HG03439 (cell line): ENCODE results near the gene PDE8A.
"Not testable (repeated sequence)": the region's sequence is repeated elsewhere in the genome, so short reads cannot be mapped to it uniquely, and the experiment has no call there.

Experiments used
- ATAC-seq: cut with Tn5 transposase; IDR thresholded peaks from one replicate; pipeline ENCODE4 v1.9.1; 2021; ENCODE audit warnings: mild to moderate bottlenecking, moderate library complexity; ENCODE audit not compliant: unreplicated experiment

Gene PDE8A

DNA sequence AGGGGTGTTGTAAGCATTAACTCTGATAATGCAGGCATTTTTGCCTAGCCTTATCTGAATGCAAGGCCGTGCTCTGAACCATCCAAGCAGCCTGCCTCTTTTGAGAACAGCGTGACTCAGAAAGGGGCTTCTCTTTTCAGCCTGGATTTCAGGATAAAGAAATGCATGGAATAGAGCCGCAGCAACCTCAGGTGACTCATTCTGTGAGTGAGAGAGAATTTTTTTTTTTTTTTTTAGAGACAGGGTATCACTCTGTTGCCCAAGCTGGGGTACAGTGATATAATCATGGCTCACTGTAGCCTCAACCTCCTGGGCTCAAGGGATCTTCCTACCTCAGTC is 20.6 kb upstream of the PDE8A start:
- ATAC-seq = no peak

- no peak for ATAC-seq
Observed at GRCh38 chr15:84961707-84962106, 19.9 kb upstream of the PDE8A start.

DNA sequence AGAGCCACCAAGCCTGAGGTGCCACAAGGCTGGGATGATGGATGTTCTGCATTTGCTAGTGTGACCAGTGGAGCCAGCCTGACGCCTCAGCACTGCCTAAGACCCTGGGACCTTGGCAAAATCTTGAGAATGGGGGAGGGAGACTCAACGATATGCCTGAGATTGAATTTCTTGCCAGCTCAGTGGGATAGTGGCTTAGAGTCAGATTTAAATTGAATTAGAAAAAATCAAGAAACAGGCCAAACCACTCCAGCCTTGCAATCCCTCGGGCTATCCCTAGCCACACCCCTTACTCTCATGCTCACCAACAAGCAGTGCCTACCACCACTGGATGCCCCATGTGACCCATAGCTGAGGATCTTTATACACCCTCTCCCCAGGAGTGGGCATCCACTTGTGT is 18.7 kb upstream of the PDE8A start:
- no peak for ATAC-seq

DNA sequence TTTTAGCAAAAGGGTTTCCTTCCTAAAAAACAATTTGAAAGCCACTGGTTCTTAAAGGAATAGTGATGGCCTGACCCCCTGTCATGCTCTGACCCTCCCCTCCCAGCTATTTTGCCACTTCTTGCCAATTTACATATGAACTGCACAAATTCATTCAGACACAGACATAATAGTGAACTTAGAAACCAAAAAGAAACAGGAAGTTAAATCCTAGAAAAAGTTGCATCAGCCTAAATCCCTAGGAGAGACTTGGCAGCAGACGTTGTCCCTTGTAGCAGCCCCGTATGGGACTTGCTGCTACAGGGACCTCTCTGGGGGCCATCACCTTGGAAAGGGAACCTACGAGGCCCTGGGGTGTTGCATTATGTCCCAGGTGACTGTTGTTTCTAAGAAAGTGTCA is 14.3 kb upstream of the PDE8A start:
- no peak for ATAC-seq

- ATAC-seq = no peak
Observed at GRCh38 chr15:84968301-84968700, 13.4 kb upstream of the PDE8A start.

DNA sequence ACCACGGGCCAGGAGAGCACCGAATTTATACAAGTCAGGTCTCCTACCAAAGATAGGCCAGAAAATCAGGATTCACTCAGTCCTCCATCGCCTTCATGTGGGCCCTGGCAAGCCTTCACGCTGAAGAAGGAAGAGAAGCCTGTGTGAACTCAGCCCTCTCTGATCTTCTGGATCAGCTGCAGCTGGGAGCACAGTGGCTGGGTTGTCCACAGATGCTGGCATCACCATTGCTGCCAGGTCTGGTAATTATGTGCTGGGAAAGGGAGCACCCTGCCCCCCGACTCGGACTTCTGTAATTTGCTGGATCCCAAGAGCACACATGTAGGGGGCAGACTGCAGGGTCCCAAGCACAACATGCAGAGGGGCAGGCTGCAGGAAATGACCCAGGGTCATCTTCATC is 12.4 kb upstream of the PDE8A start:
- ATAC-seq = no peak

DNA sequence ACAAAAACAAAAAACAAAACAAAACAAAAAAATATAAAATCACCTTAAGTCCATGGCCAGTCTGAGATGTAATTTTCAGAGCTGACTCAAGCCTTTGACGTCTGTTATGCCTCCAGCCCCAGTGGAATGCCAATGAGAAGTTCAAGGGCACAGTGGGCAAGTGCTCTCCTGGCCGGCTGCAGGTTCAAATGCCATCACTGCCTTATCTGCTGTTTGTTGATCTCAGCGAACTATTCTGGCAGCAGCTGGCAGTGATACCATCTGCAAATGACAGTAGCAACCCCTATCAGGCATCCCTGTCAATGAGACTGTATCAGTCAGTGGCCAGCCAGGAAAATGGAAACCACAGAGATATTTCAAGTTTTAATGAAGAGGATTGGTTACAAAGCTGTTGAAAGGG is 10.8 kb upstream of the PDE8A start:
- no peak for ATAC-seq

GRCh38 chr15:84973492-84974460 is 7.9 kb upstream of the PDE8A start:
- ATAC-seq = no peak

DNA sequence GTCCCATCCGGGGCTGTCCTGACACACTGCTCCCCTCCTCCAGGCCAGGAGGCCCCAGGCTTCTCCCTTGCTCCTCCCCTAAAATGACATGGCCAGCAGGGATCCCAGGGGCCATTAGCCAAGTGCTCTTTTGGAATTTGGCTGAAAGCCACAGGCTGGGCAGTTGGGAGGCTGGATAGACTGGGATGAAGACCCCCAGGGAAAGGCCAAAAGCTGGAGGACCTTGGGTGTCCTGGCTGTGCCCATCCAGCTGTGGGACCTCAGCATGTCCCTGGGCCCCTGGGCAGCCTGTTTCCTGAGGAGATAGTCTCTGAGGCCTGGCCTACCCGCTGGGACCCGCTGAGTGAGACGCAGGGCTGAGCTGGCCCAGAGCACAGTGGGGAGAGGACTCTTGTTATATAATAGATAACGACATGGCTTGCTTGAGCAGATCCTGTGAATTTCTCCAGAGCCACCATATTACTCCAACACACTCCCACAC is 5.7 kb upstream of the PDE8A start:
- no peak for ATAC-seq

- no peak for ATAC-seq
Observed at GRCh38 chr15:84976746-84977345, 4.8 kb upstream of the PDE8A start.

- no peak for ATAC-seq
Observed at GRCh38 chr15:84979651-84980050, 2.0 kb upstream of the PDE8A start.

DNA sequence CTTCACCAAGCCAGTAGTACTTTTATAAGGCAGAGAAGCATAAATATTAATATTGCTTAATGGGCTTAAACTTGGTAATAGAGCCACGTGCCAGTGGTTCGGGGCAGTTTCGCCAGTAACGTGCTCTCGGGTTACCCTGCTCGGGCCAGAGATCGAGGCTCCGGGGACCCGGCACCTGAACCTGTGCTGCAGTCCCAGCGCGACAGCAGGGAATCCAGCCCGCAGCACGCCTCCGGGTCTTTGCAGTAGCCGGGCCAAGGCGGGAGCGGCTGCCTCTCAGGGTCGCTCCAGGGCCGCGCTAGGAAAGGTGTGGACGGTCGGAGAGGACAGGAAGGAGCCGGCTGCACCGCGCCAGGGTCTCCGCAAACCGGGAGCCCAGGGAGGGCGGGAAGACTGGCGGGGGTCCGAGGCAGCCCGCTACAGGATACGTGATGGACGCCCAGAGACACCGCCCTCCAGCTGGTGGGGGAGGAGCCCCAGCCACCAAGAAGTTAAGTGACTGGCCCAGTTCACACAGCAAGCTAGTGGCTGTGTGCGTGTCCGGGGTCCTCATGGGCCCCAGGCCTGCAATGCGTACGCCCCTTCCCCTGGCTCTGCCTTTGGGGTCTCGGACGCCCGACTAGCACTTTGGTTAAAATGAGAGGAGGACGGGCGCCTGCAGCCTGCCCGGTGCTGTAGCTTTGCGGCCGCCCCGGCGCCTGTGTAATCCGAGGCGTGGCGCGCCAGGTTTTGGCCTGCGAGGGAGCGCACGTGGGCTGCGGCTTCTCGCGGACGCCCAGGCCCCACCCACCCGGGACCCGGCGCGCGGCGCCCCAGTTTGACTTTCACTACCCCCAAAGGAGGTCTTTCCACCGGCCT is 1.2 kb upstream of the PDE8A start:
- peak; percentile 55 for ATAC-seq

DNA sequence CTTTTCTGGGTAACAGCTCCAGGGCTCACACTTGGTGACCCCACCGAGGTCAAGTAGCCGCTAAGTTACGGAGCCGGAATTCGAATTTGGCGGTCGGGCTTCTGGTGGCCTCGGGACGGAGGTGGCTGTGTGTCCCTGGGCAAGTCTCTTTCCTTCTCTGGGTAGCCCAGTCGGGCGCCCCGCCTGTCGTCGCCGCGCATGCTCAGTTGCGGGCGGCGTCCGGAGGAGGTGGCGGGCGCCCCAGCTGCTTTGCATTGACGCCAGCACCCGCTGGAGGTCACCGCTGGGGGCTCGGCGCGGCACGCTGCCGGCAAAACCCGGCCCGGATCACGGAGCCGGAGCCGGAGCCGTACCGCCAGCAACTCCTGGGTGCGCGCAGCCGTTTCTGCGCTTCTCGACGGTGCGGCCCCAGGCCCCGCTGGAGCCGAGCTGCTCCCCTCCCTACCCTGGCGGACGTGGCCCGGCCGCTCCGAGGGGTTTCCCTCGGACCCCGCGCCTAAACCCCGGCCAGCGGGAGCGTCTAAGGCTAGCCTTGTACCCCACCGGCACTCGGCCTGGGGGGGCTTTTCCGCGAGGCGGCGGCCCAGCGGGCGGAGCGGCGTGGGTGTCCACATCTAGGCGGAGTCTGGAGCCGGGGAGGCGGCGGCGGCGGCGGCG is 474 bp upstream of the PDE8A start:
- ATAC-seq = peak; percentile 69

DNA sequence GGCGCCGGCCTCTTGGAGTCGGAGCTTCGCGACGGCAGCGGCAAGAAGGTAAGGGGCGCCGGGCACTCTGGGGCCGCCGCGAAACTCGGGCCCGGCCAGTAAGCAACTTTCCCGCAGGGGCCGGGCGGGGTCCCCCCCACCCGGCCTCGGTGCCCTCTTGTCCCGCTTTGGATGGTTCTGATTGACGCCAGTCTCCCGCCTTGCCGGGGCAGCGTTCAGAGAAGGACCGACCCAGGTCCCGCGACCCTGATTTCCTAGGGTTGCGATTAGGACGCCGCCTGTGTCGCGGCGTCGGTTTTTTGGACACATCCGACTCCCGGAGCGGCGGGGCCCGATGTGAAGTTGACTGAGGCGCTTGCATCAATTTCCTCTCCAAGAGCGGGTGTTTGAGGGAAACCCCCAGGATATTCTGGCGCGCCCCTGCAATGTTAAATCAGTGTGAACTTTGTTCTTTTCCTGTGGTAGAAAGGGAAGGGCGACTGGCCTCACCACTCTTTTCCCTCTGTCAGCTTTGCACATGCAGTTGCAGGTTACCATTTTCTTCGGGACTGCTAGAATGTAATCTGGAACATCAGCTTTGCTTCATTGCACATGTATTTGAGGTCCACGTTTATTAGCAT is 755 bp downstream of the PDE8A start:
- no peak for ATAC-seq

GRCh38 chr15:84983294-84983693 is 1.6 kb downstream of the PDE8A start:
- no peak for ATAC-seq

DNA sequence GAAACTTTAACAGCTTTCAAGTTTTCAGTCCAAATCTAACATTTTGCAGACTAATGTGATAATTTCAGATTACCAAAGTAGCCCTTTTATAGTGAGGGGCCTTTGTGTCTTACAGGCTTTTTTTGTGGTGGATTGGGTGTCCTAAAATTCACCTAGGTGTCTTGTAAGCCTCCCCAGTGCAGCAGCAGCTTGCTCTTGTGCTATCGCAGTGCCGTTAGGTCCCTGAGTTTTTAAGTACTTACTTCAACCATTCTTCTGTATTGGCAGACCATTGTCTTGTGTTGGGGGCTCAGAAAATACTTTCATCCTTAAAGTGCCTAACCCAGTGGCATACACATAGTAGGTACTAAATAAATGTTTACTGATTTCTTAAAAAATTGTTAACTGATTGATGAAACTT is 2.1 kb downstream of the PDE8A start:
- no peak for ATAC-seq

GRCh38 chr15:84985158-84985557 is 3.5 kb downstream of the PDE8A start:
- ATAC-seq = no peak

- ATAC-seq = not testable (repeated sequence)
Observed at GRCh38 chr15:84987351-84987750, 5.7 kb downstream of the PDE8A start.

- ATAC-seq = no peak
Observed at GRCh38 chr15:84987949-84988624, 6.4 kb downstream of the PDE8A start.
